Measurements from ENCODE around the gene RERE.

RERE gene

DNA sequence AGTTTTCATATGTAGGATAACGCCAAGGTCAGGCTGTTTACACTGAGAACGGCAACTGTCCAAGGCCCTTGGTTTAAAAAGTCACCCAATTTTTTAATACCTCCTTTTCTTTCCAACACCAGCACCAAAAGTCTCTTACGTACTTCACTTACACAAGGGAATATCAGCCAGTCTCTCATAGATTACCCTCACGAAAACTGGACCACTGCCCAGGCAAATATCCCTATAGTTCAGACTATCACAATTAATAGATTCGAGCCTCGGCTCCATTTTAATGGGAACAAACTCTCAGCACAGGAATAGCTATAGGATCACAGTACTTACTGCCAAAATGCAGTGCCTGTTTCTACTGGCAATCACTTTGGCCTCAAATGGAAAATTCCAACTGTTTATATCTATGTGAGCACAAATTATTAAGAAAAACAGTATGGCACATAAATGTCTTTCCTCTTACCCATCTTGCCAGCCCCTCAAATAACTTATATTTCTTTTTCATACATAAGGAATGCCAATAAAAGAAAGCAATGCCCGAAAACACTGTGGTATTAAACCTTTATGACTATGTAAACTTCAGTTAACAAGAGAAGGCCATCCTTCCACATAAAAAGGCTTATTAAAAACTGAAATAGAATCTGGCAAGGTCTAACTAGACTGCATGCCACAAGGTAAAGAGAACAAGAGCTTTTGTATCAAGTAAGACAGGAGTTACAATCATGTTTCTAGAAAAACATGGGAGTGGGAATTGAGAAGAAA is 401.7 kb downstream of the RERE start:
- peak overlapping the region in 1 of 2 donors; percentile 9 for H3K27ac ChIP-seq (ENCODE audit: low read depth in 2 of 2, low read length in 2 of 2)
- H3K36me3 ChIP-seq (ENCODE audit: control insufficient read depth in 2 of 2, insufficient read depth in 2 of 2, low read length in 2 of 2), result peaks cover 19 to 32% of the 10 kb centered on the region in 2 donors
- no peak overlapping the region for H3K4me3 ChIP-seq (ENCODE audit: low read length in 2 of 2)
- no peaks in the 10 kb centered on the region for H3K9me3 ChIP-seq (ENCODE audit: control insufficient read depth in 2 of 2, low read length in 2 of 2)
- no peaks in the 10 kb centered on the region for H3K27me3 ChIP-seq (ENCODE audit: control insufficient read depth in 2 of 2, insufficient read depth in 2 of 2, low read length in 2 of 2)
- H3K4me1 ChIP-seq (ENCODE audit: control insufficient read depth in 2 of 2, insufficient read depth in 2 of 2, low read length in 2 of 2), result peaks cover 59 to 73% of the 10 kb centered on the region in 2 donors
- H3K9ac ChIP-seq (ENCODE audit: low read depth in 1 of 2, low read length in 2 of 2), result no peak overlapping the region

GRCh38 chr1:8412183-8412831 is 405.1 kb downstream of the RERE start:
- Histone ChIP-seq H3K9ac (ENCODE audit: low read depth in 1 of 2, low read length in 2 of 2) (no peak overlapping the region), H3K27ac (ENCODE audit: low read depth in 2 of 2, low read length in 2 of 2) (peak overlapping the region; percentile 49 to 68), H3K36me3 (ENCODE audit: control insufficient read depth in 2 of 2, insufficient read depth in 2 of 2, low read length in 2 of 2) (peaks cover 6 to 26% of the 10 kb centered on the region in 2 donors), H3K9me3 (ENCODE audit: control insufficient read depth in 2 of 2, low read length in 2 of 2) (no peaks in the 10 kb centered on the region), H3K27me3 (ENCODE audit: control insufficient read depth in 2 of 2, insufficient read depth in 2 of 2, low read length in 2 of 2) (no peaks in the 10 kb centered on the region), H3K4me1 (ENCODE audit: control insufficient read depth in 2 of 2, insufficient read depth in 2 of 2, low read length in 2 of 2) (peaks cover 63 to 77% of the 10 kb centered on the region in 2 donors), H3K4me3 (ENCODE audit: low read length in 2 of 2) (peak overlapping the region in 1 of 2 donors; percentile 53)

DNA sequence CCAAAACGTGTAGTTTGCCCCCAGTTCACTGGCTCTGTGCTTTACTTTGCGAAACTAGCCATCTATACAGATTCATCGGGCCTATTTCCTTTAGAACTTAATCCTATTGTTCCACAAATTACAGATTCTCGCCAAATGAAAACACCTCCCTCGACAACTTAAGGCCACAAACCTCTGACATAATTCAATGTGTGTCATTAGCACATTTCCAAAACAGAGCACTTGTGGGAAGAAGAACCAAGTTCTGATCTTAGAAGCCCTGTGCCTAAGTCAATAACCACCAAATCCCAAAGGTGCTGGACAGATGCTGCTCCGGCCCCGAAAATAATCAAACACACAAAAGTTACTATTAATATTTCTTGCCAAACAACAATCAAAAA is 405.6 kb downstream of the RERE start:
- no peaks in the 10 kb centered on the region for H3K9me3 ChIP-seq (ENCODE audit: control insufficient read depth in 2 of 2, low read length in 2 of 2)
- H3K36me3 ChIP-seq (ENCODE audit: control insufficient read depth in 2 of 2, insufficient read depth in 2 of 2, low read length in 2 of 2), result peaks cover 10 to 28% of the 10 kb centered on the region in 2 donors
- peak overlapping the region in 1 of 2 donors; percentile 40 for H3K4me3 ChIP-seq (ENCODE audit: low read length in 2 of 2)
- H3K9ac ChIP-seq (ENCODE audit: low read depth in 1 of 2, low read length in 2 of 2), result no peak overlapping the region
- peaks cover 66 to 80% of the 10 kb centered on the region in 2 donors for H3K4me1 ChIP-seq (ENCODE audit: control insufficient read depth in 2 of 2, insufficient read depth in 2 of 2, low read length in 2 of 2)
- H3K27me3 ChIP-seq (ENCODE audit: control insufficient read depth in 2 of 2, insufficient read depth in 2 of 2, low read length in 2 of 2), result no peaks in the 10 kb centered on the region
- H3K27ac ChIP-seq (ENCODE audit: low read depth in 2 of 2, low read length in 2 of 2), result peak overlapping the region; percentile 49 to 68

DNA sequence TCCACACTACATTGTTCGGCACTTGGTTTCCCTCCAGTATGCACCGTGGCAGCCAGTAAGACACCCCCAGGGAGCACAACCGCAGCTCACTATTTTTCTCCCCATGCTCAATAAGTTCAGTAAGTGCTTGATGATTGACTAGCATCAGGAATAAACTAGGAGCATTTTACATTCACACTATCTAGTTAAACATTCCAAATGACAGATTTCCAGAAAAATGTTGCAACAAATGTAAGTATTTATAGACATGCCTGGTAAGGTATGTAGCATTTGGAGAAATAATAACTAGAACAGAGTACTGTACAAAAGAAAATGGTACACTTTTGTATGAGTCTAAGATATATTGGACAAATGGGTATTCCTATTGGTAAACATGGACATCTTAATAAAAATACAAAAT is 406.6 kb downstream of the RERE start:
- peaks cover 60 to 74% of the 10 kb centered on the region in 2 donors for H3K4me1 ChIP-seq (ENCODE audit: control insufficient read depth in 2 of 2, insufficient read depth in 2 of 2, low read length in 2 of 2)
- peaks cover 10 to 28% of the 10 kb centered on the region in 2 donors for H3K36me3 ChIP-seq (ENCODE audit: control insufficient read depth in 2 of 2, insufficient read depth in 2 of 2, low read length in 2 of 2)
- H3K4me3 ChIP-seq (ENCODE audit: low read length in 2 of 2), result no peak overlapping the region
- no peaks in the 10 kb centered on the region for H3K9me3 ChIP-seq (ENCODE audit: control insufficient read depth in 2 of 2, low read length in 2 of 2)
- no peak overlapping the region for H3K9ac ChIP-seq (ENCODE audit: low read depth in 1 of 2, low read length in 2 of 2)
- H3K27ac ChIP-seq (ENCODE audit: low read depth in 2 of 2, low read length in 2 of 2), result no peak overlapping the region
- no peaks in the 10 kb centered on the region for H3K27me3 ChIP-seq (ENCODE audit: control insufficient read depth in 2 of 2, insufficient read depth in 2 of 2, low read length in 2 of 2)

- peak overlapping the region; percentile 77 to 79 for H3K27ac ChIP-seq (ENCODE audit: low read depth in 2 of 2, low read length in 2 of 2)
- peaks cover 57 to 68% of the 10 kb centered on the region in 2 donors for H3K4me1 ChIP-seq (ENCODE audit: control insufficient read depth in 2 of 2, insufficient read depth in 2 of 2, low read length in 2 of 2)
- H3K9ac ChIP-seq (ENCODE audit: low read depth in 1 of 2, low read length in 2 of 2), result peak overlapping the region; percentile 20 to 28
Measured at GRCh38 chr1:8409606-8410005, 407.8 kb downstream of the RERE start.

GRCh38 chr1:8409106-8409505 is 408.3 kb downstream of the RERE start:
- Histone ChIP-seq H3K9me3 (ENCODE audit: control insufficient read depth in 2 of 2, low read length in 2 of 2) (no peaks in the 10 kb centered on the region), H3K27me3 (ENCODE audit: control insufficient read depth in 2 of 2, insufficient read depth in 2 of 2, low read length in 2 of 2) (no peaks in the 10 kb centered on the region), H3K4me3 (ENCODE audit: low read length in 2 of 2) (peak overlapping the region; percentile 2 to 29), H3K27ac (ENCODE audit: low read depth in 2 of 2, low read length in 2 of 2) (peak overlapping the region; percentile 77 to 79), H3K4me1 (ENCODE audit: control insufficient read depth in 2 of 2, insufficient read depth in 2 of 2, low read length in 2 of 2) (peaks cover 57 to 67% of the 10 kb centered on the region in 2 donors), H3K9ac (ENCODE audit: low read depth in 1 of 2, low read length in 2 of 2) (peak overlapping the region; percentile 20 to 28), H3K36me3 (ENCODE audit: control insufficient read depth in 2 of 2, insufficient read depth in 2 of 2, low read length in 2 of 2) (peaks cover 12 to 26% of the 10 kb centered on the region in 2 donors)

More at GRCh38 chr1:8409606-8410005, 407.8 kb downstream of the RERE start:
- no peaks in the 10 kb centered on the region for H3K27me3 ChIP-seq (ENCODE audit: control insufficient read depth in 2 of 2, insufficient read depth in 2 of 2, low read length in 2 of 2)
- no peaks in the 10 kb centered on the region for H3K9me3 ChIP-seq (ENCODE audit: control insufficient read depth in 2 of 2, low read length in 2 of 2)
- peaks cover 12 to 23% of the 10 kb centered on the region in 2 donors for H3K36me3 ChIP-seq (ENCODE audit: control insufficient read depth in 2 of 2, insufficient read depth in 2 of 2, low read length in 2 of 2)
- peak overlapping the region in 1 of 2 donors; percentile 29 for H3K4me3 ChIP-seq (ENCODE audit: low read length in 2 of 2)

DNA sequence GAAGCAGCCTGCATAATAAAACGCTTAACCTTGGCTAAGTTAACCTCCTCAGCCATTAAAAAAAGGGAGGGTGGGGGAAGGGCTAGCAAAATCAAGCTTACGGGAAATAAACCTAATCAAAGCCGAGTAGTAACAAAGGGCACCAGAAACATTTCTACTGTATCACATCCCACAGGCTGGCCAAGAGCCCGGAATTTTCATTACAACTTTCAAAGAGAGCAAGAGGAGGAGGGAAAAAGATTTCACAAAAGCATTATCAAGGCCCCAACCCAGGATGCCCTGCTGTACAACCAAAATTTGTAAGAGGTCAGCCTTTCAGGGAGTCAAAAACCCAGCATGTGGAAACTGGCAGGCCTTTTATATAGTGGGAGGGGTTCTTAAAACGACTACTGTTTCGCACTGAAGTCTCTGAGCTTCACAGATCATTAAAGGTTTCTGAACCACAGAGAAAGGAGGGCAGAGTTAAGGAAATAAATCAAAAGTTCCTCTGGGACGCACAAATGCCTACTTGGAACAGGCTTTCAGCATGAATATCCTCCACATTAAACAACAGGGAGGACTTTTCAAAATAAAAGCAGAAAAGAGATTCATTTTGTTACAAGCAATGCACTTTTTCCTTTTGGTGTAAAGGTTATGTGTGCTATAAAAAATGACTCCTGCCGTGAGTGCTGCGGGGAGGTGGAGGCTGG is 409.1 kb downstream of the RERE start:
- peak overlapping the region; percentile 77 to 79 for H3K27ac ChIP-seq (ENCODE audit: low read depth in 2 of 2, low read length in 2 of 2)
- H3K9me3 ChIP-seq (ENCODE audit: control insufficient read depth in 2 of 2, low read length in 2 of 2), result no peaks in the 10 kb centered on the region
- H3K9ac ChIP-seq (ENCODE audit: low read depth in 1 of 2, low read length in 2 of 2), result peak overlapping the region; percentile 1 to 37
- H3K4me1 ChIP-seq (ENCODE audit: control insufficient read depth in 2 of 2, insufficient read depth in 2 of 2, low read length in 2 of 2), result peaks cover 55 to 67% of the 10 kb centered on the region in 2 donors
- peak overlapping the region in 1 of 2 donors; percentile 29 for H3K4me3 ChIP-seq (ENCODE audit: low read length in 2 of 2)
- H3K36me3 ChIP-seq (ENCODE audit: control insufficient read depth in 2 of 2, insufficient read depth in 2 of 2, low read length in 2 of 2), result peaks cover 12 to 21% of the 10 kb centered on the region in 2 donors
- H3K27me3 ChIP-seq (ENCODE audit: control insufficient read depth in 2 of 2, insufficient read depth in 2 of 2, low read length in 2 of 2), result no peaks in the 10 kb centered on the region

GRCh38 chr1:8407652-8408051 is 409.8 kb downstream of the RERE start:
- peak overlapping the region in 1 of 2 donors; percentile 37 for H3K9ac ChIP-seq (ENCODE audit: low read depth in 1 of 2, low read length in 2 of 2)
- H3K27me3 ChIP-seq (ENCODE audit: control insufficient read depth in 2 of 2, insufficient read depth in 2 of 2, low read length in 2 of 2), result no peaks in the 10 kb centered on the region
- peak overlapping the region; percentile 77 to 79 for H3K27ac ChIP-seq (ENCODE audit: low read depth in 2 of 2, low read length in 2 of 2)
- peaks cover 52 to 63% of the 10 kb centered on the region in 2 donors for H3K4me1 ChIP-seq (ENCODE audit: control insufficient read depth in 2 of 2, insufficient read depth in 2 of 2, low read length in 2 of 2)
- H3K4me3 ChIP-seq (ENCODE audit: low read length in 2 of 2), result peak overlapping the region in 1 of 2 donors; percentile 34
- H3K36me3 ChIP-seq (ENCODE audit: control insufficient read depth in 2 of 2, insufficient read depth in 2 of 2, low read length in 2 of 2), result peaks cover 12 to 21% of the 10 kb centered on the region in 2 donors
- H3K9me3 ChIP-seq (ENCODE audit: control insufficient read depth in 2 of 2, low read length in 2 of 2), result no peaks in the 10 kb centered on the region

GRCh38 chr1:8406960-8407359 is 410.5 kb downstream of the RERE start:
- Histone ChIP-seq H3K36me3 (ENCODE audit: control insufficient read depth in 2 of 2, insufficient read depth in 2 of 2, low read length in 2 of 2) (peaks cover 17 to 24% of the 10 kb centered on the region in 2 donors), H3K4me3 (ENCODE audit: low read length in 2 of 2) (no peak overlapping the region), H3K4me1 (ENCODE audit: control insufficient read depth in 2 of 2, insufficient read depth in 2 of 2, low read length in 2 of 2) (peaks cover 49 to 56% of the 10 kb centered on the region in 2 donors), H3K9ac (ENCODE audit: low read depth in 1 of 2, low read length in 2 of 2) (no peak overlapping the region), H3K9me3 (ENCODE audit: control insufficient read depth in 2 of 2, low read length in 2 of 2) (no peaks in the 10 kb centered on the region), H3K27me3 (ENCODE audit: control insufficient read depth in 2 of 2, insufficient read depth in 2 of 2, low read length in 2 of 2) (no peaks in the 10 kb centered on the region), H3K27ac (ENCODE audit: low read depth in 2 of 2, low read length in 2 of 2) (peak overlapping the region; percentile 77 to 79)
